Osteocyte (in vitro differentiated cells): Measurements from ENCODE around the gene CLDN3. TPM values are rescaled to one million over a fixed set of nuclear protein-coding genes. Genes with fewer than 3 reads are reported as not detected.

ENCODE experiments used
- DNase-seq: peaks from one replicate; pipeline ENCODE4 v3.0.0; 2021; ENCODE audit warnings: mixed read lengths; ENCODE audit not compliant: unreplicated experiment; ENCODE audit errors: extremely low spot score
- H3K27ac Mint-ChIP-seq: one replicate; pipeline ENCODE4 v1.8.0; 2021; ENCODE audit warnings: mild to moderate bottlenecking, mixed read lengths; ENCODE audit not compliant: unreplicated experiment
- H3K27me3 Mint-ChIP-seq: one replicate; pipeline ENCODE4 v1.8.0; 2021; ENCODE audit warnings: mixed read lengths; ENCODE audit not compliant: unreplicated experiment
- H3K36me3 Mint-ChIP-seq: one replicate; pipeline ENCODE4 v1.8.0; 2021; ENCODE audit warnings: mixed read lengths; ENCODE audit not compliant: unreplicated experiment
- H3K4me1 Mint-ChIP-seq: one replicate; pipeline ENCODE4 v1.8.0; 2021; ENCODE audit warnings: mixed read lengths; ENCODE audit not compliant: unreplicated experiment
- H3K4me3 Mint-ChIP-seq: one replicate; pipeline ENCODE4 v1.8.0; 2021; ENCODE audit warnings: mild to moderate bottlenecking, moderate library complexity, mixed read lengths; ENCODE audit not compliant: unreplicated experiment
- H3K9me3 Mint-ChIP-seq: one replicate; pipeline ENCODE4 v1.8.0; 2021; ENCODE audit warnings: mixed read lengths; ENCODE audit not compliant: unreplicated experiment
- CTCF ChIP-seq: fragments of 200-600 bp; sonication (generic); IDR thresholded peaks from 2 replicates; pipeline ENCODE4 v1.5.0; 2021; ENCODE audit warnings: antibody characterized with exemption, mild to moderate bottlenecking, moderate library complexity
- total RNA-seq: library from RNA; stranded (reverse); gene quantifications from 2 replicates; pipeline ENCODE4 v1.2.1, GENCODE V29; 2021

Gene CLDN3
- total RNA-seq, 1 donor from 2014 or later, result not detected

GRCh38 chr7:73768641-73769480 lies 1.2 kb downstream of the CLDN3 start:
- TF ChIP-seq CTCF, result no peak
- Mint-ChIP-seq H3K9me3 (no peaks in the 10 kb centered on the region), H3K4me1 (peaks cover 2% of the 10 kb centered on the region), H3K27me3 (peaks cover 5% of the 10 kb centered on the region), H3K27ac (no peak overlapping the region), H3K4me3 (no peak overlapping the region), H3K36me3 (no peaks in the 10 kb centered on the region)
- DNase-seq, result no peak

GRCh38 chr7:73766556-73767229 lies 3.4 kb downstream of the CLDN3 start:
- Mint-ChIP-seq H3K4me3 (no peak overlapping the region), H3K36me3 (no peaks in the 10 kb centered on the region), H3K27me3 (peaks cover 9% of the 10 kb centered on the region), H3K4me1 (peaks cover 2% of the 10 kb centered on the region), H3K9me3 (no peaks in the 10 kb centered on the region), H3K27ac (no peak overlapping the region)
- TF ChIP-seq CTCF, result no peak
- no peak for DNase-seq

- DNase-seq, result no peak
- Mint-ChIP-seq H3K36me3 (no peaks in the 10 kb centered on the region), H3K9me3 (no peaks in the 10 kb centered on the region), H3K4me1 (no peaks in the 10 kb centered on the region), H3K27ac (no peak overlapping the region), H3K4me3 (no peak overlapping the region), H3K27me3 (peaks cover 4% of the 10 kb centered on the region)
- TF ChIP-seq CTCF, result no peak
These were observed 7.4 kb downstream of the CLDN3 start for GRCh38 chr7:73762659-73762999.

- Mint-ChIP-seq H3K27me3 (peaks cover 4% of the 10 kb centered on the region), H3K27ac (no peak overlapping the region), H3K4me1 (no peaks in the 10 kb centered on the region), H3K36me3 (no peaks in the 10 kb centered on the region), H3K4me3 (no peak overlapping the region), H3K9me3 (no peaks in the 10 kb centered on the region)
- no peak for TF ChIP-seq CTCF
- no peak for DNase-seq
These were observed 8.0 kb downstream of the CLDN3 start for GRCh38 chr7:73761854-73762658.
